Measurements from ENCODE around the gene HAO2.

The HAO2 gene

DNA sequence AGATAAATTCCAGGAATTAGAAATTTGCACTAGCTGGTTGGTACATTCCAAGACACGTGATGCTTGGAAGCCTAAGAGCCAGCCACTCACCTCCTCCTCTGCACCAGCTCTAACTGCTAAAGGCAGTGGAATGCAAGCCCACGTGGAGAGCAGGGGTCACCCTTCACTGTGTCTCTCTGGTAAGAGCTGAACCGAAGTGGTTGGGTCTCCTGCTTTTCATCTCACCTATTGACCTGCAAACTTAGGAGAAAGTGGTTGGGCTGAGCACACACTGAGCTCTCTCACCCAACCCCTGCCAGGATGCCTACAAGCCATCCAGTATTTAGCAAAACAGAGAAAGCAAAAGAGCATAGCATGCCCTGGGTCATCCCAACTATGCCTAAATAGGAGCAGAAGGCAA is 19.3 kb downstream of the HAO2 start:
- FAIRE-seq (no peak), DNase-seq (ENCODE audit: insufficient read length, low spot score) (no peak)
- TF ChIP-seq POU2F2 (IDR thresholded peaks at IDR 0.05; ENCODE audit: low read depth, low read length) = no peak
- TF ChIP-seq SPI1 (IDR thresholded peaks at IDR 0.05; ENCODE audit: low read depth, low read length) = no peak
- no peak for TF ChIP-seq POLR2A (IDR thresholded peaks at IDR 0.05; ENCODE audit: low read depth, low read length)
- TF ChIP-seq PAX5 (IDR thresholded peaks at IDR 0.05; ENCODE audit: insufficient read depth, low read length, severe bottlenecking) = no peak
- no peak for TF ChIP-seq TAF1 (IDR thresholded peaks at IDR 0.05; ENCODE audit: low read depth, low read length)
- no peak for TF ChIP-seq POLR2AphosphoS5 (IDR thresholded peaks at IDR 0.05; ENCODE audit: low read depth, low read length)

DNA sequence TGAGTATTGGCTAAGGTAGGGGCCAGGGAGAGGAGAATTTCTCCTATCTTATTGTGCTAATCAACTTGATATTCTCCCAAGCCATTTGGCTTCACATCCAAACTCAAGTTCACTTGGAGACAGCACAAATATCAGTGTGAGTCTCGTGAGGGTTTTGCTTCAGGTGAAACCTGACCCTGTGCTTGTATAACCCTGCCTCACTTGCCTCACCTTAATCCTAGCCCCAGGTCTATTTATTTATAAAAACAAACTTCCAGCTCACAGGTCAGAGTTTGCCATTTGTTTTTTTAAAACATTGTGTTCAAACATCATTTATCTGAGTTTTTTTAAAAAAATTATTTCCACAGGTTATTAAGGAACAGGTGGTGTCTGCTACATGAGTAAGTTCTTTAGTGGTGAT is 19.9 kb downstream of the HAO2 start:
- TF ChIP-seq POU2F2 (IDR thresholded peaks at IDR 0.05; ENCODE audit: low read depth, low read length) (no peak), POLR2AphosphoS5 (IDR thresholded peaks at IDR 0.05; ENCODE audit: low read depth, low read length) (no peak), TAF1 (IDR thresholded peaks at IDR 0.05; ENCODE audit: low read depth, low read length) (no peak)
- FAIRE-seq (no peak), DNase-seq (ENCODE audit: insufficient read length, low spot score) (no peak)

DNA sequence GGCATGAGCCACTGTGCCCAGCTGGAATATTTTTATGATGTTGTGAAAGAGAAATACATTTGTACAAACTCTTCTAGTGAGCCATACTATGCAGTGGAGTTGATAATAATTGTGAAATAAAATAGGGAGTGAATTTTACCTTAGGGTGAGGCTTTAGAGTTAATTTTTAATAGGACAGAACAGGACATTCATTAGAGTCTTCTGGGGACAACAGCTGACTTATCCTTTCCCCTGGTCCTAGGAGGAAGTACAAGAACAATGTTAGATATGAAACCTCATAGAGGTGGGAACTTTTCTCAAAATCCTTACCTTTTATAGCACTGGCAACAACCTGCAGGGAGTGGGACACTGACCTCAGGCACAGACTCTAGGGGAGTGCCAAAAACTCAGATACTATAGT is 21.9 kb downstream of the HAO2 start:
- DNase-seq (ENCODE audit: insufficient read length, low spot score) (no peak), FAIRE-seq (no peak)
- TF ChIP-seq POLR2AphosphoS5 (IDR thresholded peaks at IDR 0.05; ENCODE audit: low read depth, low read length) (no peak), SPI1 (IDR thresholded peaks at IDR 0.05; ENCODE audit: low read depth, low read length) (no peak), POU2F2 (IDR thresholded peaks at IDR 0.05; ENCODE audit: low read depth, low read length) (no peak), POLR2A (IDR thresholded peaks at IDR 0.05; ENCODE audit: low read depth, low read length) (no peak)

DNA sequence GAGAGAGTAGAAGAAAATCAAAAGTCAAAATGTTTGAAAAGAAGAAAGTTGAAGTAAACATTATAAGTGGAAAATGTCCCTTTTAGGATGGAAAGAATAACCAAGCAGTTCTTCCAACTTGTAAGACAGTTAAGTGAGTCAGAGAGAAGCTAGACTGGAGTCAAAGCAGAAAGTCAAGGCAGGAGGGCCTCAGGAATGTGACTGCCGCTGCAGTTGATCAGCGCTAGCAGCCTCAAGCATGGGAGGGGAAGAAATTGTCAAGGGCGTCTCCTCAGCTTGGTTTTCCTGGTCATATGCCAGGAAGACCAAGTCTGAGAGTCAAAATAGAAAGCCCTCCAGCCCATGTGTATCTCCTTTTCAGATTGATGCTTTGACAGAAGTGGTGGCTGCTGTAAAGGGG is 23.2 kb downstream of the HAO2 start:
- TF ChIP-seq PAX5 (IDR thresholded peaks at IDR 0.05; ENCODE audit: insufficient read depth, low read length, severe bottlenecking) (no peak), SPI1 (IDR thresholded peaks at IDR 0.05; ENCODE audit: low read depth, low read length) (no peak), TAF1 (IDR thresholded peaks at IDR 0.05; ENCODE audit: low read depth, low read length) (no peak), POLR2A (IDR thresholded peaks at IDR 0.05; ENCODE audit: low read depth, low read length) (no peak), POLR2AphosphoS5 (IDR thresholded peaks at IDR 0.05; ENCODE audit: low read depth, low read length) (no peak), POU2F2 (IDR thresholded peaks at IDR 0.05; ENCODE audit: low read depth, low read length) (no peak)
- FAIRE-seq (no peak), DNase-seq (ENCODE audit: insufficient read length, low spot score) (no peak)

DNA sequence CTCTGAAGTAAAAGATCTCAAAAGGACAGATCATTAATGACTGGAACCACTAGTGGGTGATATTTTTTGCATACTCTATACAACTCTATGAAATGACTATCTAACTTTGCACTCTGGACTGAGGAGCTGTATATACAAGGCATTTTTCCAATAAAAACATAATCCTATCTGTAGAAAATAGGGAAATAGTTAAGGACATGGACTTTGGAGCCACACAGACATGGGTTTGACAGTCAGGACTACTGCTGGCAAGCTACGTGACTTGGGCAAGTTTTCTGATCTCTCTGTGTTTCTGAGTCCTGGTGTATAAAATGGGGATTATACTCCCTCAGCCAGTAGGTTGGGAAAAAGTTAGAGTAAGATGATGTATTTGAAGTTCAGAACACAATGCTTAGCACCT is 25.5 kb downstream of the HAO2 start:
- DNase-seq (ENCODE audit: insufficient read length, low spot score) (no peak), FAIRE-seq (no peak)
- no peak for TF ChIP-seq POU2F2 (IDR thresholded peaks at IDR 0.05; ENCODE audit: low read depth, low read length)
- TF ChIP-seq SPI1 (IDR thresholded peaks at IDR 0.05; ENCODE audit: low read depth, low read length) = no peak
- TF ChIP-seq POLR2AphosphoS5 (IDR thresholded peaks at IDR 0.05; ENCODE audit: low read depth, low read length) = no peak
- TF ChIP-seq TAF1 (IDR thresholded peaks at IDR 0.05; ENCODE audit: low read depth, low read length) = no peak
- TF ChIP-seq POLR2A (IDR thresholded peaks at IDR 0.05; ENCODE audit: low read depth, low read length) = no peak
- no peak for TF ChIP-seq PAX5 (IDR thresholded peaks at IDR 0.05; ENCODE audit: insufficient read depth, low read length, severe bottlenecking)

DNA sequence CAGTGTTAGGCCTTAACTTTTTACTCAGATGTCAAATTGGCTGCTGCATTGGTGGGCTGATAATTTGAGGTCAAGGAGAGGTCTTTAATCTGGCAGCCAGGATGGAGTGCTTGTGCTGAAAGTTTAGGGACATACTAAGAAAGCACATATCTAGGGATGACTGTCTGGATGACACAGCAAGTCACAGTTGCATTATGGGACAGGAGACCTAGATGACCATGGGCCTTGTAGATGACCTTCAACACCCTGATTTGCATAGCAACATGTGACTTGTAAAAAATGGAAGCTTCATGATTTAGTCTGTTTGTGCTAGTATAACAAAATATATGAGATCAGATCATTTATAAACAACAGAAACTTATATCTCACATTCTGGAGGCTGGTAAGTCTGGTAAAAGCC is 28.4 kb downstream of the HAO2 start:
- FAIRE-seq (no peak), DNase-seq (ENCODE audit: insufficient read length, low spot score) (no peak)
- no peak for TF ChIP-seq POLR2AphosphoS5 (IDR thresholded peaks at IDR 0.05; ENCODE audit: low read depth, low read length)
- TF ChIP-seq POU2F2 (IDR thresholded peaks at IDR 0.05; ENCODE audit: low read depth, low read length) = no peak
- TF ChIP-seq PAX5 (IDR thresholded peaks at IDR 0.05; ENCODE audit: insufficient read depth, low read length, severe bottlenecking) = no peak
- no peak for TF ChIP-seq TAF1 (IDR thresholded peaks at IDR 0.05; ENCODE audit: low read depth, low read length)
- TF ChIP-seq POLR2A (IDR thresholded peaks at IDR 0.05; ENCODE audit: low read depth, low read length) = no peak
- no peak for TF ChIP-seq SPI1 (IDR thresholded peaks at IDR 0.05; ENCODE audit: low read depth, low read length)

DNA sequence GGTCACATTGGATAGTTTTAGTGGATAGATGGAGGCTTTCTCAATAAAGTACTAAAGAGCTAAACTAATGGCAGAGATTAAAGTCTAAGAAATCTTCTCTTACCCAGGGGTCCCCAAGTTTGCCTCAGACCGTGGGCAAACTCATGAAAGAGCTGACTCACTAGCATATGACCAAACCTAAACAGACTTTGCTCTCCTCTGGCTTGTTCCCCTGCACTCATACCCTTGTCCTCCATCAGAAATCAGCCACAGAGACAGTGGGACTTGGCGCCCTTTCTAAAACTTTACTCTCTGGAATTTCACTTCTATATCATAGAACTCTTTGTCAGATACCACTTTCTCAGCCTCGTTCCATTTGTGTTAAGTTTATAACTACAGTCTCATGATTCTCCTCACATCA is 29.4 kb downstream of the HAO2 start:
- FAIRE-seq = no peak
- TF ChIP-seq POU2F2 (IDR thresholded peaks at IDR 0.05; ENCODE audit: low read depth, low read length) = no peak
- no peak for TF ChIP-seq TAF1 (IDR thresholded peaks at IDR 0.05; ENCODE audit: low read depth, low read length)
- TF ChIP-seq PAX5 (IDR thresholded peaks at IDR 0.05; ENCODE audit: insufficient read depth, low read length, severe bottlenecking) = no peak
- TF ChIP-seq POLR2A (IDR thresholded peaks at IDR 0.05; ENCODE audit: low read depth, low read length) = no peak
- no peak for DNase-seq (ENCODE audit: insufficient read length, low spot score)

DNA sequence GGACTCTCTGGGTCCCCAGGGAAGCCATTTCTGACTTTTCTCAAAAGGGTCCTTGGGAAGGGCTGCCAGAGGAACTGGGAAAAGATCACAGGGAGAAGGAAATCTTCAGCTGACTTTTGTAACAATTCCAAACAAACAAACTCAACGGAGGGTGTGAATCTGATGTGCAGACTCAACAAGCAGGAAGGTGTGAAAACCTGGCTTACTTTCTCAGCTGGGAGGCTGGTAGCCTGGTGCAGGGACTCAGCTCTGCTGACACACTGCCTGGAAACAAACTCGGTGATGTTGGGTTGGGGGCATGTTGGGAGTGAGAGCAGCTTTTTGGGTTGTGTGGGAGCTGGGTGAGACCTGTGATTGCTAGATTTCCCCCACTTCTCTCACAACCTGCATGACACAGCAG is 36.2 kb downstream of the HAO2 start:
- TF ChIP-seq POU2F2 (IDR thresholded peaks at IDR 0.05; ENCODE audit: low read depth, low read length) = no peak
- no peak for TF ChIP-seq POLR2A (IDR thresholded peaks at IDR 0.05; ENCODE audit: low read depth, low read length)
- TF ChIP-seq TAF1 (IDR thresholded peaks at IDR 0.05; ENCODE audit: low read depth, low read length) = no peak
- TF ChIP-seq SPI1 (IDR thresholded peaks at IDR 0.05; ENCODE audit: low read depth, low read length) = no peak
- no peak for TF ChIP-seq POLR2AphosphoS5 (IDR thresholded peaks at IDR 0.05; ENCODE audit: low read depth, low read length)
- TF ChIP-seq PAX5 (IDR thresholded peaks at IDR 0.05; ENCODE audit: insufficient read depth, low read length, severe bottlenecking) = no peak

DNA sequence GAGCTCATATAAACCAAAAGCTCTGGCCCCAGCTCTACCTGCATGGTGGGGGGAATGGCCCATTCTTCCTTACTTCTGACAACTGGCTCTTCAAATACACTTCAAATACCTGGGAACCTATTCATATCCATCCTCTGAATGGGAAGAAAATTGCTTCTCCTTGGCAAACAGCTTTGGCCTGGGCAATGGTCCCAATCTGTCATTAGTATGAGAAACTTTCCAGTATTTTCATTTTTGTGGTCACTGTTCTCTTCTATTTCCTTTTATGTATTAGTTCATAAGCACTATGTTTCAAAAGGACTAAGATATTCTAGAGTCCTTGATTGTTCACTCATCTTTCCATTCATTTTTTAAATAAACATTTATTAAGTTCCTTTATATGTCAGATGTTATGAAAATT is 41.1 kb downstream of the HAO2 start:
- no peak for DNase-seq (ENCODE audit: insufficient read length, low spot score)
- TF ChIP-seq POLR2AphosphoS5 (IDR thresholded peaks at IDR 0.05; ENCODE audit: low read depth, low read length) = no peak
- TF ChIP-seq TAF1 (IDR thresholded peaks at IDR 0.05; ENCODE audit: low read depth, low read length) = no peak
- TF ChIP-seq POU2F2 (IDR thresholded peaks at IDR 0.05; ENCODE audit: low read depth, low read length) = no peak
- no peak for TF ChIP-seq SPI1 (IDR thresholded peaks at IDR 0.05; ENCODE audit: low read depth, low read length)
- no peak for TF ChIP-seq POLR2A (IDR thresholded peaks at IDR 0.05; ENCODE audit: low read depth, low read length)
- TF ChIP-seq PAX5 (IDR thresholded peaks at IDR 0.05; ENCODE audit: insufficient read depth, low read length, severe bottlenecking) = no peak
- no peak for FAIRE-seq

More for the DNA sequence above, 36.2 kb downstream of the HAO2 start:
- DNase-seq (ENCODE audit: insufficient read length, low spot score) = no peak
- no peak for FAIRE-seq

DNA sequence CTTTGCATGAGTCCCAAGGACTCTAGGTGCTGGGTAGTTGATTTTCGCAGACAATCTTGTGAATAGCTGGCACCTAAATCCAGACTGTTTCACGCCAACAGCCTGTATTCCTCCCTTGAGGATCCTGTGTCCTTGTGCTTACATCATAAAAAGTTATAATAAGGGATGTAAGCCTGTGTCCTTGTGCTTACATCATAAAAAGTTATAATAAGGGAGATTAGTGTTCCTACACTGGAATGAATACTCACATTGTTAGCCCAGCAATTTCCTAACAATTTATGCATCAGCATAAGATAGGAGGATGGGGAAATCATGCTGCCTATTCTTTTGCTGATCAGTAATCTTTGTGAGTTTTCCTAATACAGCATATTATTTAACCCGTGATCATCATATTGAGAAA is 42.4 kb downstream of the HAO2 start:
- DNase-seq (ENCODE audit: insufficient read length, low spot score) (no peak), FAIRE-seq (no peak)

More for the DNA sequence above, 42.4 kb downstream of the HAO2 start:
- no peak for TF ChIP-seq POU2F2 (IDR thresholded peaks at IDR 0.05; ENCODE audit: low read depth, low read length)
- no peak for TF ChIP-seq POLR2A (IDR thresholded peaks at IDR 0.05; ENCODE audit: low read depth, low read length)
- no peak for TF ChIP-seq PAX5 (IDR thresholded peaks at IDR 0.05; ENCODE audit: insufficient read depth, low read length, severe bottlenecking)
- no peak for TF ChIP-seq TAF1 (IDR thresholded peaks at IDR 0.05; ENCODE audit: low read depth, low read length)
- TF ChIP-seq SPI1 (IDR thresholded peaks at IDR 0.05; ENCODE audit: low read depth, low read length) = no peak
- no peak for TF ChIP-seq POLR2AphosphoS5 (IDR thresholded peaks at IDR 0.05; ENCODE audit: low read depth, low read length)
